Skeletal muscle tissue (tissue), 4 donors: ENCODE results near the gene CCDC116. TPM values are rescaled to one million over a fixed set of nuclear protein-coding genes. Genes with fewer than 3 reads are reported as not detected.

Experiments used
- H3K27ac ChIP-seq: one replicate; pipeline ENCODE4 v1.7.0; 2013; ENCODE audit warnings: mild to moderate bottlenecking, low read depth, low read length, inconsistent platforms
- H3K27me3 ChIP-seq, 3 donors: one replicate each; pipeline ENCODE4 v1.7.0; 2013; ENCODE audit warnings: low read length in 3 of 3; ENCODE audit not compliant: control insufficient read depth in 3 of 3, insufficient read depth in 3 of 3
- H3K36me3 ChIP-seq, 3 donors: one replicate each; pipeline ENCODE4 v1.7.0; 2013; ENCODE audit warnings: low read length in 3 of 3; ENCODE audit not compliant: control insufficient read depth in 3 of 3, insufficient read depth in 3 of 3
- H3K4me1 ChIP-seq, 3 donors: one replicate each; pipeline ENCODE4 v1.7.0; 2013; ENCODE audit warnings: low read length in 3 of 3, mild to moderate bottlenecking in 3 of 3; ENCODE audit not compliant: control insufficient read depth in 3 of 3, insufficient read depth in 3 of 3
- H3K4me3 ChIP-seq, 3 donors: one replicate each; pipeline ENCODE4 v1.7.0; 2013; ENCODE audit warnings: low read length in 3 of 3
- H3K9ac ChIP-seq, 3 donors: one replicate each; pipeline ENCODE4 v1.7.0; 2013; ENCODE audit warnings: low read length in 3 of 3, mild to moderate bottlenecking in 3 of 3, moderate library complexity in 2 of 3, low read depth in 1 of 3
- H3K9me3 ChIP-seq, 3 donors: one replicate each; pipeline ENCODE4 v1.7.0; 2013; ENCODE audit warnings: low read length in 3 of 3; ENCODE audit not compliant: control insufficient read depth in 3 of 3
- total RNA-seq: library from RNA; depleted of rRNA; stranded (reverse); fragments of >200 nt; gene quantifications from one replicate; pipeline ENCODE4 v1.2.3, GENCODE V29; 2014
- donor health status: Osteomylitis.

CCDC116 gene
- total RNA-seq, 1 donor from 2014 or later = not detected

GRCh38 chr22:21652010-21652546, 19.5 kb downstream of the CCDC116 start:
- no peak overlapping the region for H3K27ac ChIP-seq
- H3K36me3 ChIP-seq = no peaks in the 10 kb centered on the region
- H3K4me3 ChIP-seq = peak overlapping the region; percentile 69 to 76 (median 72)
- H3K9me3 ChIP-seq = no peaks in the 10 kb centered on the region
- H3K27me3 ChIP-seq = peaks cover 0 to 13% (median 7%) of the 10 kb centered on the region in 3 donors
- peak overlapping the region; percentile 70 to 79 (median 70) for H3K9ac ChIP-seq
- H3K4me1 ChIP-seq = peaks cover 8 to 18% (median 11%) of the 10 kb centered on the region in 3 donors

GRCh38 chr22:21652547-21653545, 20.3 kb downstream of the CCDC116 start:
- Histone ChIP-seq H3K4me3 (peak overlapping the region; percentile 69 to 76 (median 72)), H3K9ac (peak overlapping the region; percentile 12 to 79 (median 70)), H3K27me3 (peaks cover 3 to 20% (median 10%) of the 10 kb centered on the region in 3 donors), H3K27ac (no peak overlapping the region), H3K9me3 (no peaks in the 10 kb centered on the region), H3K36me3 (no peaks in the 10 kb centered on the region), H3K4me1 (peaks cover 8 to 18% (median 11%) of the 10 kb centered on the region in 3 donors)

- no peaks in the 10 kb centered on the region for H3K36me3 ChIP-seq
- H3K4me3 ChIP-seq = peak overlapping the region in 1 of 3 donors; percentile 57
- peak overlapping the region in 1 of 3 donors; percentile 25 for H3K9ac ChIP-seq
Observed at GRCh38 chr22:21657020-21657359, 24.4 kb downstream of the CCDC116 start.

GRCh38 chr22:21657360-21658032, 24.9 kb downstream of the CCDC116 start:
- H3K27ac ChIP-seq = no peak overlapping the region
- H3K27me3 ChIP-seq = peaks cover 16 to 42% (median 19%) of the 10 kb centered on the region in 3 donors
- no peaks in the 10 kb centered on the region for H3K36me3 ChIP-seq
- H3K9me3 ChIP-seq = no peaks in the 10 kb centered on the region
- peak overlapping the region; percentile 52 to 57 (median 56) for H3K4me3 ChIP-seq
- peak overlapping the region in 1 of 3 donors; percentile 25 for H3K9ac ChIP-seq
- peaks cover 0 to 2% (median under 1%) of the 10 kb centered on the region in 3 donors for H3K4me1 ChIP-seq

More at GRCh38 chr22:21657020-21657359, 24.4 kb downstream of the CCDC116 start:
- Histone ChIP-seq H3K4me1 (peaks cover 0 to 6% (median 4%) of the 10 kb centered on the region in 3 donors), H3K27ac (no peak overlapping the region), H3K27me3 (peaks cover 16 to 42% (median 19%) of the 10 kb centered on the region in 3 donors), H3K9me3 (no peaks in the 10 kb centered on the region)

- H3K9me3 ChIP-seq = no peaks in the 10 kb centered on the region
- H3K4me3 ChIP-seq = no peak overlapping the region
- no peak overlapping the region for H3K27ac ChIP-seq
- no peaks in the 10 kb centered on the region for H3K36me3 ChIP-seq
- no peaks in the 10 kb centered on the region for H3K4me1 ChIP-seq
- peaks cover 16 to 35% (median 19%) of the 10 kb centered on the region in 3 donors for H3K27me3 ChIP-seq
- H3K9ac ChIP-seq = no peak overlapping the region
Observed at GRCh38 chr22:21659864-21660525, 27.4 kb downstream of the CCDC116 start.

GRCh38 chr22:21660904-21661303, 28.3 kb downstream of the CCDC116 start:
- Histone ChIP-seq H3K36me3 (no peaks in the 10 kb centered on the region), H3K27ac (no peak overlapping the region), H3K4me3 (no peak overlapping the region), H3K27me3 (peaks cover 16 to 35% (median 19%) of the 10 kb centered on the region in 3 donors), H3K4me1 (peaks cover 3 to 6% (median 5%) of the 10 kb centered on the region in 3 donors), H3K9me3 (no peaks in the 10 kb centered on the region), H3K9ac (no peak overlapping the region)

- H3K27me3 ChIP-seq = peaks cover 13 to 30% (median 16%) of the 10 kb centered on the region in 3 donors
- no peaks in the 10 kb centered on the region for H3K36me3 ChIP-seq
- H3K4me1 ChIP-seq = peaks cover 6 to 9% (median 8%) of the 10 kb centered on the region in 3 donors
- no peak overlapping the region for H3K27ac ChIP-seq
- no peak overlapping the region for H3K4me3 ChIP-seq
- H3K9me3 ChIP-seq = no peaks in the 10 kb centered on the region
- no peak overlapping the region for H3K9ac ChIP-seq
Observed at GRCh38 chr22:21661991-21662390, 29.4 kb downstream of the CCDC116 start.

GRCh38 chr22:21663738-21664137, 31.2 kb downstream of the CCDC116 start:
- Histone ChIP-seq H3K36me3 (no peaks in the 10 kb centered on the region), H3K27me3 (peaks cover 8 to 15% (median 10%) of the 10 kb centered on the region in 3 donors), H3K9ac (no peak overlapping the region), H3K9me3 (no peaks in the 10 kb centered on the region), H3K4me3 (no peak overlapping the region), H3K4me1 (peaks cover 6 to 9% (median 8%) of the 10 kb centered on the region in 3 donors), H3K27ac (no peak overlapping the region)
